K562 treated with DMSO at 1 percent for 48 hours (cell line): Measurements from ENCODE around the gene KRTAP5-6. TPM values are rescaled to one million over a fixed set of nuclear protein-coding genes. Genes with fewer than 3 reads are reported as not detected.

Source experiments
- total RNA-seq: library from RNA; unstranded; fragments of 300-600 nt; gene quantifications from 2 replicates; pipeline ENCODE4 v1.2.3, GENCODE V29; 2022; ENCODE audit warnings: low replicate concordance; ENCODE audit errors: extremely low read depth

KRTAP5-6 gene
- total RNA-seq: not detected in 2 replicates

GRCh38 chr11:1696608-1697570 is at the start of gene KRTAP5-6:
TSS of gene KRTAP5-6 (plus strand) at chr11:1697195. CDS start at chr11:1697246, 51 bp downstream.

Other genes starting within 250 kb of the KRTAP5-6 start
- not detected in 2 replicates for gene MOB2, start 210.4 kb upstream of the KRTAP5-6 start, total RNA-seq
- gene DUSP8, start 124.9 kb upstream of the KRTAP5-6 start, total RNA-seq: not detected in 2 replicates
- not detected in 2 replicates for gene KRTAP5-1, start 111.9 kb upstream of the KRTAP5-6 start, total RNA-seq
- gene KRTAP5-2, start 98.9 kb upstream of the KRTAP5-6 start, total RNA-seq: not detected in 2 replicates
- gene KRTAP5-3, start 88.7 kb upstream of the KRTAP5-6 start, total RNA-seq: not detected in 2 replicates
- not detected in 2 replicates for gene KRTAP5-4, start 75.1 kb upstream of the KRTAP5-6 start, total RNA-seq
- gene KRTAP5-5, start 67.4 kb upstream of the KRTAP5-6 start, total RNA-seq: not detected in 2 replicates
- not detected in 2 replicates for gene IFITM10, start 53.4 kb downstream of the KRTAP5-6 start, total RNA-seq
- 390 and 1,266 TPM in 2 replicates for gene CTSD, start 66.7 kb downstream of the KRTAP5-6 start, total RNA-seq
- gene SYT8, start 137.8 kb downstream of the KRTAP5-6 start, total RNA-seq: not detected in 2 replicates
- gene TNNI2, start 141.8 kb downstream of the KRTAP5-6 start, total RNA-seq: not detected in 2 replicates
- gene LSP1, start 155.9 kb downstream of the KRTAP5-6 start, total RNA-seq: not detected in 2 replicates
- gene PRR33, start 194.7 kb downstream of the KRTAP5-6 start, total RNA-seq: not detected in 2 replicates
- gene TNNT3, start 222.5 kb downstream of the KRTAP5-6 start, total RNA-seq: not detected in 2 replicates